ENCODE data around the gene SLCO3A1. TPM values are rescaled to one million over a fixed set of nuclear protein-coding genes. Genes with fewer than 3 reads are reported as not detected.
A peak's percentile ranks its signal among the peaks of the same experiment; 100 is the strongest.

The SLCO3A1 gene
- total and polyA plus RNA-seq, 2 of the 8 experiments (the other 6 are each of a cell fraction or from before 2014, with no cell fraction given) = 15.1 to 20.4 TPM

DNA sequence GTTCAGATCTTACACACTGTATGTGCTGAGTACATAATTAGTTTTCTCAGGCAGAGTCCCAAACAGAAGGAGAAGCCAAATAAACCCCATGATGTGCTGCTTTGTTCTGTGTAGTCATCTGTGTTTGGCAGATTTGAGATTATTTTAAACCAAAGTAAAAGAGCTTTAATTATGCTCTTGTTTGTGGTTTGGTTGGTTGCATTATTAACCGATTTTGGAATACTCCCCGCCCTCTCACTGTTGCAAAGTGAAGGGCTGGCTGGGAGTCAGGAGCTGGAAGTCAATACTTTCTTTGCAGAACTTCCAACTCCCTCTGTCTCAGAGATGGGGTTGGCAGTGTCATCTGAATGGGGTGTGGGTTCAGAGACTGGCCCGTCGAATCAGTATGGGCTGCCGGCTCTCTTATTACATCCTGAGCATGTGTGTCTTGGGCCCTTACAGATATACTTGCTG is 34.4 kb downstream of the SLCO3A1 start:
- 89% methylated on average over 5 of the region's 5 CpGs; no CpG with 5 or more reads in 1 of the 2 experiments for WGBS, 2 experiments (ENCODE audit: extremely low coverage in 1 of 2, insufficient coverage in 1 of 2, insufficient read length in 1 of 2, insufficient replicate concordance in 2 of 2, low coverage in 1 of 2, low lambda C conversion rate in 2 of 2, missing lambda C conversion rate in 1 of 2)
- H3K4me2 ChIP-seq (ENCODE audit: insufficient read depth in 1 of 2, low read depth in 2 of 2, low read length in 2 of 2) = no peak overlapping the region
- H2AFZ ChIP-seq (ENCODE audit: low read length) = no peak overlapping the region
- no peak overlapping the region for H2BK15ac ChIP-seq (ENCODE audit: low read length)
- H4K91ac ChIP-seq (replicated peaks; ENCODE audit: insufficient read length, low read length) = no peak overlapping the region
- H3K56ac ChIP-seq (replicated peaks; ENCODE audit: insufficient read length, low read depth, low read length) = no peak overlapping the region
- ChIA-PET CTCF (ENCODE audit: partially characterized antibody) (interaction anchor here (0.8 to 5.8 kb wide), 7 partner anchors 11 to 191 kb away, joined by 3 to 45 read pairs (median 4); no protein-coding TSS in a partner anchor), POLR2A (ENCODE audit: partially characterized antibody) (interaction anchor here (1.3 kb wide), 1 partner anchor 13 kb away, joined by 3 read pairs; no protein-coding TSS in a partner anchor)
- no peaks in the 10 kb centered on the region for H3K27me3 ChIP-seq (replicated peaks in 1 of 4; ENCODE audit: control insufficient read depth in 3 of 4, extremely low read depth in 1 of 4, insufficient read depth in 3 of 4, low read length in 3 of 4)
- no peaks in the 10 kb centered on the region for H3K23me2 ChIP-seq (ENCODE audit: low read depth, low read length)
- no peak overlapping the region for H3K9ac ChIP-seq (replicated peaks in 1 of 4; ENCODE audit: extremely low read depth in 1 of 4, low read depth in 3 of 4, low read length in 3 of 4)
- no peak overlapping the region for H3K27ac ChIP-seq (ENCODE audit: low read depth, low read length)
- FAIRE-seq = no peak
- H3K79me2 ChIP-seq (ENCODE audit: control insufficient read depth in 1 of 2, insufficient read depth in 2 of 2, low read length in 2 of 2) = 0 out of 4 replicates have a peak, but pooled peaks cover 0 to 6% of the 10 kb centered on the region in 2 experiments
- no peak overlapping the region for H3K14ac ChIP-seq (ENCODE audit: insufficient read length)
- no peak overlapping the region for H3K4ac ChIP-seq (replicated peaks; ENCODE audit: insufficient read length, low read depth, low read length)
- no peaks in the 10 kb centered on the region for H3K9me3 ChIP-seq (ENCODE audit: insufficient read depth in 2 of 2, low read depth in 1 of 2, low read length in 1 of 2)
- H4K20me1 ChIP-seq (replicated peaks in 1 of 2; ENCODE audit: control insufficient read depth in 1 of 2, insufficient read depth in 2 of 2, low read length in 2 of 2) = no peaks in the 10 kb centered on the region
- H2BK5ac ChIP-seq (ENCODE audit: low read depth, low read length) = no peak overlapping the region
- no peak overlapping the region for H3K4me3 ChIP-seq (ENCODE audit: extremely low read depth in 1 of 4, insufficient read depth in 2 of 4, low read depth in 3 of 4, low read length in 4 of 4)
- no peak overlapping the region for H3K23ac ChIP-seq (ENCODE audit: insufficient read length)
- H3K36me3 ChIP-seq (ENCODE audit: control insufficient read depth in 2 of 4, insufficient read depth in 4 of 4, low read length in 3 of 4) = no peaks in the 10 kb centered on the region
- peak in 1 of 2 experiments; percentile 24 for DNase-seq (ENCODE audit: low read depth in 1 of 2, low spot score in 2 of 2)
- no peak overlapping the region for H2BK120ac ChIP-seq (replicated peaks; ENCODE audit: low read depth, low read length)
- no peak overlapping the region for H4K8ac ChIP-seq (ENCODE audit: extremely low read depth, insufficient read depth, low read length)
- H3K4me1 ChIP-seq (replicated peaks in 1 of 4; ENCODE audit: control insufficient read depth in 3 of 4, insufficient read depth in 4 of 4, low read length in 3 of 4) = peaks cover 0 to 11% (median 4%) of the 10 kb centered on the region in 4 experiments; a peak in 5 of 7 replicates
- H3K79me1 ChIP-seq (ENCODE audit: low read depth, low read length) = peaks cover 3% of the 10 kb centered on the region; the same call in 1 of the 2 replicates
- H2BK12ac ChIP-seq (ENCODE audit: low read depth, low read length) = no peak overlapping the region
- no peak overlapping the region for H4K5ac ChIP-seq (ENCODE audit: insufficient read length, low read depth, low read length)
- H2BK20ac ChIP-seq (ENCODE audit: low read length) = no peak overlapping the region
- no peak overlapping the region for H3K18ac ChIP-seq (ENCODE audit: extremely low read depth, low read length)
- H2AK5ac ChIP-seq (ENCODE audit: low read depth, low read length) = no peak overlapping the region
- TF ChIP-seq ZNF274 (IDR thresholded peaks at IDR 0.05; ENCODE audit: borderline replicate concordance, extremely low read depth, low read length) (no peak), SIN3A (conservative IDR thresholded peaks at IDR 0.05 in 1 of 2, IDR thresholded peaks at IDR 0.05 in 1 of 2; ENCODE audit: low read depth in 1 of 2, low read length in 2 of 2) (no peak), SIRT6 (IDR thresholded peaks at IDR 0.05; ENCODE audit: low read length) (no peak), GTF2F1 (IDR thresholded peaks at IDR 0.05; ENCODE audit: borderline replicate concordance, low read depth, low read length) (no peak), TAF7 (optimal IDR thresholded peaks at IDR 0.05; ENCODE audit: borderline replicate concordance, low read depth, low read length) (no peak), KDM4A (IDR thresholded peaks at IDR 0.05; ENCODE audit: low read depth, low read length, severe bottlenecking) (no peak), FOSL1 (IDR thresholded peaks at IDR 0.05; ENCODE audit: insufficient read depth, low read depth, low read length) (no peak), TAF1 (IDR thresholded peaks at IDR 0.05; ENCODE audit: low read depth, low read length) (no peak), RAD21 (IDR thresholded peaks at IDR 0.05 in 1 of 2, conservative IDR thresholded peaks at IDR 0.05 in 1 of 2; ENCODE audit: low read depth in 2 of 2, low read length in 2 of 2) (no peak)
- TF ChIP-seq, protein P1, sequence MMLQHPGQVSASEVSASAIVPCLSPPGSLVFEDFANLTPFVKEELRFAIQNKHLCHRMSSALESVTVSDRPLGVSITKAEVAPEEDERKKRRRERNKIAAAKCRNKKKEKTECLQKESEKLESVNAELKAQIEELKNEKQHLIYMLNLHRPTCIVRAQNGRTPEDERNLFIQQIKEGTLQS (IDR thresholded peaks at IDR 0.05; ENCODE audit: insufficient read depth, low read depth, low read length) = no peak
